ENCODE measurements around the gene ARIH2. TPM values are rescaled to one million over a fixed set of nuclear protein-coding genes. Genes with fewer than 3 reads are reported as not detected.

ARIH2 gene
- total and polyA plus RNA-seq, 2 experiments from 2014 or later = 78.1 to 116 TPM

DNA sequence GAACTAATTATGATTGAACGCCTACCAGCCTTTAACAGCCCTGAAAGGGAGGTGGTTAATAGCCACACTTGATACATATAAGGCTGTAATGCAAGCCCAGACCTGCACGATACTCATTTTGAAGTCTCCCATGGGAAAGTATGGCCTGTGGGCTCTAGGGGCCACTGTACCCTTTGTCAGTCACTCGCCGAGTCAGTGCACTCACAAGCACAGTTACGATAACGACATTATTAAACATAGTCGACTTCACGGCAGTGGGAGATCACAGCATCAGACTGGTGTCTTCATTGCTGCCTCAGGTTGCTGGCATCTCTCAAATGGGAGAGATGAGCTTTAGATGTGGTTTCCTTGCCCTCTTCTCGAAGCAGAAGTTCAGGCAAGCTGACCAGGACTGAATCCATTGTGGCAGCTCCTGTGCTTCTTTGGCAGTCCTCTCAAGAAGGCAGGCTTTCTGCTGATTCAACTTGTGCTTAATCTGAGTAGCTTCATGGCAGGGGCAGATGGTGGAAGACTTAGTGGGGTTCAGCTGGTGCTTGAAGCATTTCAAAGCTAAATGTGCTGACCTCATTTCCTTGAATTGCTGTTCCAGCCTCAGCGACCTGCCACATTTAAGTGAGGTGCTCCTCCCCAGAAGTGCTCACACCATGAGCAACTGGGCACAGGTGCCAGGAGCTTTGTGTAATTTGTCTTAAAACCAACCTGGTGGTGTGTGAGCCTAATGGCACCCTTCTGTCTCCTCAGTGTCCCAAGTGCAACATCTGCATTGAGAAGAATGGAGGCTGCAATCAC is 55.6 kb downstream of the ARIH2 start:
- no peaks in the 10 kb centered on the region for H3K9me3 ChIP-seq (ENCODE audit: low read depth)
- no peak overlapping the region for H3K27ac ChIP-seq
- H3K4me3 ChIP-seq = no peak overlapping the region
- DNase-seq (ENCODE audit: low read depth in 1 of 2, low spot score in 1 of 2) = no peak
- no peak for TF ChIP-seq CTCF (IDR thresholded peaks at IDR 0.05; ENCODE audit: low read depth, low read length)
- H3K4me1 ChIP-seq (ENCODE audit: low read depth) = no peaks in the 10 kb centered on the region
- H3K36me3 ChIP-seq = peaks cover 61% of the 10 kb centered on the region
- no peaks in the 10 kb centered on the region for H3K27me3 ChIP-seq

DNA sequence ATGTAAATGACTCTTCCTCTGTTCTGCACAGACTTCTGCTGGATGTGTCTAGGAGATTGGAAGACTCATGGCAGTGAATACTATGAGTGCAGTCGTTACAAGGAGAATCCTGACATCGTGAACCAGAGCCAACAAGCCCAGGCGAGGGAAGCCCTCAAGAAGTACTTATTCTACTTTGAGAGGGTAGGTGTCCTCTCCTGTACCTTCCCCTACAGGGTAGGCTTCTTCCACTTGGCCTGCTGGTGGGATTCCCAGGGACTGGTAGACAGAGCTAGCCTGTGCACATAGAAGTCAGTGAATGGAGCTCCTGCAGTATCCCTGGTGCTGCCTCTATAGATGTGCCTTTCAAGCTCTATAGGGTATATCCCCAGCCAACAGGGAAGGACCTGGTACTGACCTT is 60.8 kb downstream of the ARIH2 start:
- H3K4me3 ChIP-seq = no peak overlapping the region
- no peak for DNase-seq (ENCODE audit: low read depth in 1 of 2, low spot score in 1 of 2)
- peaks cover 56% of the 10 kb centered on the region for H3K36me3 ChIP-seq
- H3K27ac ChIP-seq = no peak overlapping the region
- H3K9me3 ChIP-seq (ENCODE audit: low read depth) = no peaks in the 10 kb centered on the region
- no peak for TF ChIP-seq CTCF (IDR thresholded peaks at IDR 0.05; ENCODE audit: low read depth, low read length)
- H3K4me1 ChIP-seq (ENCODE audit: low read depth) = no peaks in the 10 kb centered on the region
- H3K27me3 ChIP-seq = no peaks in the 10 kb centered on the region

DNA sequence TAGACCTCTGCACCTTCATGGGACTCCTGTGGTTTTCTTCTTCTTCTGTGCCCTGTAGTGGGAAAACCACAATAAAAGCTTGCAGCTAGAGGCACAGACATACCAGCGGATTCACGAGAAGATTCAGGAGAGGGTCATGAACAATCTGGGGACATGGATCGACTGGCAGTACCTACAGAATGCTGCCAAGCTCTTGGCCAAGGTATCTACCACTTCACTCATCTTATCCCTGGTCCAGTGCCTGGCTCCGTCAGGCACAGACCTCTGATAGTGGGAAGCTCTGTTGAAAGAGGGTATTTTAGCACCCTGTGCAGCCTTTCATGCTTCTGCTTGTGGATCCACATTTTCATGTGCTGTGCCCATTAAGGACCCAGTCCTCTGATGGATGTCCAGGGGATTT is 61.7 kb downstream of the ARIH2 start:
- DNase-seq (ENCODE audit: low read depth in 1 of 2, low spot score in 1 of 2) = no peak
- no peak for TF ChIP-seq CTCF (IDR thresholded peaks at IDR 0.05; ENCODE audit: low read depth, low read length)
- Histone ChIP-seq H3K36me3 (peaks cover 47% of the 10 kb centered on the region), H3K4me1 (ENCODE audit: low read depth) (no peaks in the 10 kb centered on the region), H3K4me3 (no peak overlapping the region), H3K27ac (no peak overlapping the region), H3K27me3 (no peaks in the 10 kb centered on the region), H3K9me3 (ENCODE audit: low read depth) (no peaks in the 10 kb centered on the region)

GRCh38 chr3:48982016-48982415 is 63.4 kb downstream of the ARIH2 start:
- Histone ChIP-seq H3K27me3 (no peaks in the 10 kb centered on the region), H3K27ac (no peak overlapping the region), H3K9me3 (ENCODE audit: low read depth) (no peaks in the 10 kb centered on the region), H3K36me3 (peaks cover 40% of the 10 kb centered on the region), H3K4me3 (no peak overlapping the region), H3K4me1 (ENCODE audit: low read depth) (no peaks in the 10 kb centered on the region)
- no peak for TF ChIP-seq CTCF (IDR thresholded peaks at IDR 0.05; ENCODE audit: low read depth, low read length)
- DNase-seq (ENCODE audit: low read depth in 1 of 2, low spot score in 1 of 2) = no peak

GRCh38 chr3:48982686-48983085 is 64.0 kb downstream of the ARIH2 start:
- no peak for TF ChIP-seq CTCF (IDR thresholded peaks at IDR 0.05; ENCODE audit: low read depth, low read length)
- Histone ChIP-seq H3K27me3 (no peaks in the 10 kb centered on the region), H3K4me3 (no peak overlapping the region), H3K4me1 (ENCODE audit: low read depth) (no peaks in the 10 kb centered on the region), H3K9me3 (ENCODE audit: low read depth) (no peaks in the 10 kb centered on the region), H3K36me3 (peaks cover 36% of the 10 kb centered on the region), H3K27ac (peak overlapping the region; percentile 57)
- no peak for DNase-seq (ENCODE audit: low read depth in 1 of 2, low spot score in 1 of 2)
